Hepatocyte (in vitro differentiated cells): Measurements from ENCODE around the gene TMC8. TPM values are rescaled to one million over a fixed set of nuclear protein-coding genes. Genes with fewer than 3 reads are reported as not detected.
"Not testable (repeated sequence)": the region's sequence is repeated elsewhere in the genome, so short reads cannot be mapped to it uniquely, and the experiment has no call there.

Experiments
- DNase-seq: peaks from one replicate; pipeline ENCODE4 v3.0.0-alpha.2; 2016; ENCODE audit warnings: low spot score
- H2AFZ ChIP-seq: fragments of 200-600 bp; sonication (generic); 2 replicates; pipeline ENCODE4 v1.6.0; 2016; ENCODE audit warnings: antibody characterized with exemption, mild to moderate bottlenecking
- H3K27ac ChIP-seq: fragments of 200-600 bp; sonication (generic); 2 replicates; pipeline ENCODE4 v1.5.1; 2016; ENCODE audit warnings: mild to moderate bottlenecking
- H3K27me3 ChIP-seq: fragments of 200-600 bp; sonication (generic); 2 replicates; pipeline ENCODE4 v1.6.1; 2016
- H3K36me3 ChIP-seq: fragments of 200-600 bp; sonication (generic); replicated peaks from 2 replicates; pipeline ENCODE4 v1.5.1; 2016; ENCODE audit warnings: low read depth; ENCODE audit not compliant: insufficient read depth
- H3K4me1 ChIP-seq: fragments of 200-600 bp; sonication (generic); 2 replicates; pipeline ENCODE4 v1.5.1; 2016; ENCODE audit warnings: mild to moderate bottlenecking, moderate library complexity; ENCODE audit not compliant: insufficient read depth
- H3K4me2 ChIP-seq: fragments of 200-600 bp; sonication (generic); 2 replicates; pipeline ENCODE4 v1.6.0; 2016
- H3K4me3 ChIP-seq: fragments of 200-600 bp; sonication (generic); 2 replicates; pipeline ENCODE4 v1.5.1; 2016; ENCODE audit warnings: mild to moderate bottlenecking
- H3K79me2 ChIP-seq: fragments of 200-600 bp; sonication (generic); 2 replicates; pipeline ENCODE4 v1.6.0; 2017; ENCODE audit warnings: mild to moderate bottlenecking
- H3K9me2 ChIP-seq: fragments of 200-600 bp; sonication (generic); replicated peaks from 2 replicates; pipeline ENCODE4 v1.6.0; 2017; ENCODE audit warnings: mild to moderate bottlenecking; ENCODE audit not compliant: insufficient read depth
- H3K9me3 ChIP-seq: fragments of 200-600 bp; sonication (generic); 2 replicates; pipeline ENCODE4 v1.5.1; 2016; ENCODE audit warnings: low read depth, mild to moderate bottlenecking
- H4K20me1 ChIP-seq: fragments of 200-600 bp; sonication (generic); 2 replicates; pipeline ENCODE4 v1.6.0; 2016; ENCODE audit warnings: mild to moderate bottlenecking; ENCODE audit not compliant: insufficient read depth, poor library complexity, severe bottlenecking
- EZH2 ChIP-seq: fragments of 200-600 bp; sonication (generic); IDR thresholded peaks from 2 replicates; pipeline ENCODE4 v1.6.1; 2016; ENCODE audit warnings: antibody characterized with exemption, mild to moderate bottlenecking, borderline replicate concordance
- EZH2phosphoT487 ChIP-seq: fragments of 200-600 bp; sonication (generic); IDR thresholded peaks from one replicate; pipeline ENCODE4 v1.6.1; 2018; ENCODE audit warnings: antibody characterized with exemption, mild to moderate bottlenecking, low read depth, moderate library complexity; ENCODE audit not compliant: unreplicated experiment, severe bottlenecking
- WGBS: methylation state at CpG from one replicate; pipeline ENCODE4 v1.1.6; 2016; ENCODE audit warnings: low lambda C conversion rate; ENCODE audit errors: missing lambda C conversion rate; 5-methylcytosine and 5-hydroxymethylcytosine counted together
- polyA plus RNA-seq: library from polyadenylated mRNA; unstranded; fragments of >200 nt; fragmentation: Nextera tagmentation; extraction: Ambion mirVana; gene quantifications from 2 replicates; pipeline ENCODE4 v1.2.1, GENCODE V29; 2016
- total RNA-seq: library from RNA; depleted of rRNA; stranded (reverse); fragments of >200 nt; gene quantifications from 2 replicates; pipeline ENCODE4 v1.2.3, GENCODE V29; 2014
- TF ChIP-seq, protein P1 (sequence below): fragments of 200-600 bp; sonication (generic); IDR thresholded peaks from 2 replicates; pipeline ENCODE4 v1.5.1; 2016; ENCODE audit warnings: antibody characterized with exemption, mild to moderate bottlenecking; ENCODE audit not compliant: poor library complexity

The TMC8 gene
- total and polyA plus RNA-seq, 2 experiments from 2014 or later, result 0.07 to 1.2 TPM

DNA sequence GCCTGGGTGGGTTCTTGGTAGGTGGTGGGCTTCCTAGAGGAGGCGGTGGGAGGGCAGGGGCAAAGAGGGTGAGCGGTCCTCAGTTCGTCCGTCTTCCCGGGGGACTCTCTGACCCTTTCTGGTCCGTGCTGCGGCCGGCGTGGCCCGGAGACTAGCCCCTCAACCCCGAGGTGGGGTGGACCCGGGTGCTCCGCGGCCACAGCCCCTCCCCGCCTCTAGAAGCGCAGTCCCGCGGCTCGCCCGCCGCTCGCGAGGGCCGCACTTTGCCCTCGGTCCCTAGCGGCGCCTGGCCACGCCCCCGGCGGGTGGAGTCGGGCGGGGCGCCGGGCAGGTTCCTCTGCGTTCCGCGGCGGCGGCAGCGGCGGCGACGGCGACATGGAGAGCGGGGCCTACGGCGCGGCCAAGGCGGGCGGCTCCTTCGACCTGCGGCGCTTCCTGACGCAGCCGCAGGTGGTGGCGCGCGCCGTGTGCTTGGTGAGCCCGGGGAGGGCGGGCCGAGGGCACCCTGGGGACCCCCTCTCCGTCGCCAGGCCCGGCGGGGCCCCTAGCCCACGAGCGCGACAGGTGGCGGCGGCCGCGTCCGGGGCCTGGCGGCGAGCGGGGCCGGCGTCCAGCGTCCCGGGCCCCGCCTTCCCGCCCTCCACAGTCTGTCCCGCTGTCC lies 37.8 kb downstream of the TMC8 start, which contains the start of gene SYNGR2:
SYNGR2 (plus strand) TSS at position 340 of the 661 bp plus-strand sequence; CDS start at position 376, 36 bp downstream.
- WGBS, result 0% methylated on average over 35 of the region's 84 CpGs
- Histone ChIP-seq H4K20me1 (no peaks in the 10 kb centered on the region), H2AFZ (peak within 1 kb of the TSS; percentile 37), H3K79me2 (peaks cover 16% of the 10 kb centered on the region), H3K4me1 (peaks cover 18% of the 10 kb centered on the region), H3K9me2 (no peaks in the 10 kb centered on the region), H3K36me3 (no peaks in the 10 kb centered on the region), H3K27me3 (no peaks in the 10 kb centered on the region), H3K4me3 (peak within 1 kb of the TSS; percentile 75), H3K4me2 (peak within 1 kb of the TSS; percentile 77), H3K27ac (peak within 1 kb of the TSS; percentile 76), H3K9me3 (no peaks in the 10 kb centered on the region)
- TF ChIP-seq, protein P1, sequence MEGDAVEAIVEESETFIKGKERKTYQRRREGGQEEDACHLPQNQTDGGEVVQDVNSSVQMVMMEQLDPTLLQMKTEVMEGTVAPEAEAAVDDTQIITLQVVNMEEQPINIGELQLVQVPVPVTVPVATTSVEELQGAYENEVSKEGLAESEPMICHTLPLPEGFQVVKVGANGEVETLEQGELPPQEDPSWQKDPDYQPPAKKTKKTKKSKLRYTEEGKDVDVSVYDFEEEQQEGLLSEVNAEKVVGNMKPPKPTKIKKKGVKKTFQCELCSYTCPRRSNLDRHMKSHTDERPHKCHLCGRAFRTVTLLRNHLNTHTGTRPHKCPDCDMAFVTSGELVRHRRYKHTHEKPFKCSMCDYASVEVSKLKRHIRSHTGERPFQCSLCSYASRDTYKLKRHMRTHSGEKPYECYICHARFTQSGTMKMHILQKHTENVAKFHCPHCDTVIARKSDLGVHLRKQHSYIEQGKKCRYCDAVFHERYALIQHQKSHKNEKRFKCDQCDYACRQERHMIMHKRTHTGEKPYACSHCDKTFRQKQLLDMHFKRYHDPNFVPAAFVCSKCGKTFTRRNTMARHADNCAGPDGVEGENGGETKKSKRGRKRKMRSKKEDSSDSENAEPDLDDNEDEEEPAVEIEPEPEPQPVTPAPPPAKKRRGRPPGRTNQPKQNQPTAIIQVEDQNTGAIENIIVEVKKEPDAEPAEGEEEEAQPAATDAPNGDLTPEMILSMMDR, result no peak
- TF ChIP-seq EZH2, result no peak
- TF ChIP-seq EZH2phosphoT487, result no peak
- peak; percentile 94 for DNase-seq

- H3K4me2 ChIP-seq, result peak overlapping the region; percentile 77
- H4K20me1 ChIP-seq, result no peaks in the 10 kb centered on the region
- H3K4me3 ChIP-seq, result peak overlapping the region; percentile 75
- peak; percentile 79 for DNase-seq
- H3K27me3 ChIP-seq, result no peaks in the 10 kb centered on the region
- H3K9me3 ChIP-seq, result no peaks in the 10 kb centered on the region
- H3K4me1 ChIP-seq, result peaks cover 20% of the 10 kb centered on the region
- H3K9me2 ChIP-seq, result no peaks in the 10 kb centered on the region
- 7% methylated on average over 22 of the region's 38 CpGs for WGBS
- H3K79me2 ChIP-seq, result peaks cover 16% of the 10 kb centered on the region
- no peaks in the 10 kb centered on the region for H3K36me3 ChIP-seq
- H3K27ac ChIP-seq, result peak overlapping the region; percentile 76
- peak overlapping the region; percentile 37 for H2AFZ ChIP-seq
- TF ChIP-seq EZH2 (no peak), EZH2phosphoT487 (no peak)
- TF ChIP-seq, protein P1, result no peak
These were observed 38.6 kb downstream of the TMC8 start for GRCh38 chr17:78168903-78169793.

DNA sequence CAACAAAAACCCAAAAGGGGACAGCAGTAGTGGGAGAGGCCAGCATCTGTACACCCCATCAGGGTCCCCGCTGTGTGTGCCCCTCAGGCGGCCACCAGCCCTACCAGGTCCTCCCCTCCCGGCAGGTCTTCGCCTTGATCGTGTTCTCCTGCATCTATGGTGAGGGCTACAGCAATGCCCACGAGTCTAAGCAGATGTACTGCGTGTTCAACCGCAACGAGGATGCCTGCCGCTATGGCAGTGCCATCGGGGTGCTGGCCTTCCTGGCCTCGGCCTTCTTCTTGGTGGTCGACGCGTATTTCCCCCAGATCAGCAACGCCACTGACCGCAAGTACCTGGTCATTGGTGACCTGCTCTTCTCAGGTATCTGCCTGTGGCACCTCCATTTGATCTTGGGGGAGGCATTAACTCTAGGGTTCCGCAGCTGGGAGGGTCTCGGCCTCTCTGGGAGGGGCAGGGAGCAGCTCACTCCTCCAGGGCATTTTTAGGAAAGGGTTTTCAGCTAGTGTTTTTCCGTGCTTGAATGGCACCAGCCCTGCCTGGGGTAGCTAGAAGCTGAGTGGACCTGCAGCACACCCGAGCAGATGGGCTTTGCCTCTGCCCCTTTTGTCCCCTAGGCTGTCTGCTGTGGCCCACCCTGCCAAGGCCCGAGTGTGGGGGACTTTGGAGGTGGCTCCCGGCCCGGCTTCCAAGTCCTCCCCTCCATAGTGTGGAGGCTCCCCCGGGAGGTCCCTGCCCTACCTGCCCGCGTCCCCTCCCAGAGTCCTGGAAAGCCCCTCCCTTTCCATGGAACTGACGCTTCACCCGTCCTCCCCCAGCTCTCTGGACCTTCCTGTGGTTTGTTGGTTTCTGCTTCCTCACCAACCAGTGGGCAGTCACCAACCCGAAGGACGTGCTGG lies 40.4 kb downstream of the TMC8 start:
- H3K4me1 ChIP-seq, result peaks cover 20% of the 10 kb centered on the region
- H2AFZ ChIP-seq, result no peak overlapping the region
- H3K4me3 ChIP-seq, result no peak overlapping the region
- H3K9me3 ChIP-seq, result no peaks in the 10 kb centered on the region
- no peak for TF ChIP-seq EZH2phosphoT487
- TF ChIP-seq, protein P1, result no peak
- TF ChIP-seq EZH2, result no peak
- no peak for DNase-seq
- 90% methylated on average over 31 of the region's 31 CpGs for WGBS
- no peaks in the 10 kb centered on the region for H3K27me3 ChIP-seq
- H3K9me2 ChIP-seq, result no peaks in the 10 kb centered on the region
- no peaks in the 10 kb centered on the region for H4K20me1 ChIP-seq
- H3K27ac ChIP-seq, result no peak overlapping the region
- H3K79me2 ChIP-seq, result peaks cover 16% of the 10 kb centered on the region
- H3K4me2 ChIP-seq, result no peak overlapping the region
- no peaks in the 10 kb centered on the region for H3K36me3 ChIP-seq

DNA sequence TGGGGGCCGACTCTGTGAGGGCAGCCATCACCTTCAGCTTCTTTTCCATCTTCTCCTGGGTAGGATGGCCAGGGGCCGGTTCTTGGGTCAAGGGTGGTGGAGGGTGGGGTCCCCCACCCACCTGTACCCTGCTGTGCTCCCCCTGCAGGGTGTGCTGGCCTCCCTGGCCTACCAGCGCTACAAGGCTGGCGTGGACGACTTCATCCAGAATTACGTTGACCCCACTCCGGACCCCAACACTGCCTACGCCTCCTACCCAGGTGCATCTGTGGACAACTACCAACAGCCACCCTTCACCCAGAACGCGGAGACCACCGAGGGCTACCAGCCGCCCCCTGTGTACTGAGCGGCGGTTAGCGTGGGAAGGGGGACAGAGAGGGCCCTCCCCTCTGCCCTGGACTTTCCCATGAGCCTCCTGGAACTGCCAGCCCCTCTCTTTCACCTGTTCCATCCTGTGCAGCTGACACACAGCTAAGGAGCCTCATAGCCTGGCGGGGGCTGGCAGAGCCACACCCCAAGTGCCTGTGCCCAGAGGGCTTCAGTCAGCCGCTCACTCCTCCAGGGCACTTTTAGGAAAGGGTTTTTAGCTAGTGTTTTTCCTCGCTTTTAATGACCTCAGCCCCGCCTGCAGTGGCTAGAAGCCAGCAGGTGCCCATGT lies 41.1 kb downstream of the TMC8 start:
- not testable (repeated sequence) for H3K36me3 ChIP-seq, H2AFZ ChIP-seq, H3K9me2 ChIP-seq, H3K4me3 ChIP-seq, DNase-seq, H3K9me3 ChIP-seq, H3K27me3 ChIP-seq, H3K4me2 ChIP-seq, H4K20me1 ChIP-seq
- H3K79me2 ChIP-seq, result peaks cover 16% of the 10 kb centered on the region
- peak overlapping the region; percentile 66 for H3K27ac ChIP-seq
- peaks cover 20% of the 10 kb centered on the region for H3K4me1 ChIP-seq
- 91% methylated on average over 18 of the region's 19 CpGs for WGBS
